GM19324 (cell line): ENCODE results near the gene DLGAP1.

Experiments used
- ATAC-seq: cut with Tn5 transposase; IDR thresholded peaks from one replicate; pipeline ENCODE4 v1.9.1; 2021; ENCODE audit warnings: mild to moderate bottlenecking, moderate library complexity; ENCODE audit not compliant: unreplicated experiment, low FRiP score

DLGAP1 gene

GRCh38 chr18:3914109-3914508, 541.0 kb downstream of the DLGAP1 start:
- no peak for ATAC-seq

GRCh38 chr18:3912705-3913104, 542.4 kb downstream of the DLGAP1 start:
- no peak for ATAC-seq

GRCh38 chr18:3911413-3911812, 543.7 kb downstream of the DLGAP1 start:
- no peak for ATAC-seq

- ATAC-seq: no peak
These were observed 544.6 kb downstream of the DLGAP1 start for GRCh38 chr18:3910512-3910911.

GRCh38 chr18:3907955-3908354, 547.2 kb downstream of the DLGAP1 start:
- ATAC-seq: no peak

GRCh38 chr18:3906116-3906750, 548.9 kb downstream of the DLGAP1 start:
- no peak for ATAC-seq

- ATAC-seq: no peak
These were observed 551.8 kb downstream of the DLGAP1 start for GRCh38 chr18:3903337-3903736.

GRCh38 chr18:3902676-3903075, 552.4 kb downstream of the DLGAP1 start:
- no peak for ATAC-seq

GRCh38 chr18:3901811-3902210, 553.3 kb downstream of the DLGAP1 start:
- no peak for ATAC-seq

GRCh38 chr18:3901042-3901441, 554.1 kb downstream of the DLGAP1 start:
- no peak for ATAC-seq

- no peak for ATAC-seq
These were observed 554.8 kb downstream of the DLGAP1 start for GRCh38 chr18:3900327-3900726.

GRCh38 chr18:3898861-3899613, 556.1 kb downstream of the DLGAP1 start:
- ATAC-seq: no peak

GRCh38 chr18:3892152-3892551, 563.0 kb downstream of the DLGAP1 start:
- ATAC-seq: no peak

- ATAC-seq: no peak
These were observed 563.9 kb downstream of the DLGAP1 start for GRCh38 chr18:3891245-3891644.

GRCh38 chr18:3889803-3890202, 565.3 kb downstream of the DLGAP1 start:
- ATAC-seq: no peak

GRCh38 chr18:3889121-3889520, 566.0 kb downstream of the DLGAP1 start:
- ATAC-seq: no peak

- no peak for ATAC-seq
These were observed 568.4 kb downstream of the DLGAP1 start for GRCh38 chr18:3886575-3887322.

GRCh38 chr18:3885209-3885792, 569.8 kb downstream of the DLGAP1 start:
- ATAC-seq: no peak

GRCh38 chr18:3879836-3880120, 575.3 kb downstream of the DLGAP1 start:
- no peak for ATAC-seq

- ATAC-seq: no peak
These were observed 575.8 kb downstream of the DLGAP1 start for GRCh38 chr18:3879114-3879835.

GRCh38 chr18:3878401-3878800, 576.7 kb downstream of the DLGAP1 start:
- no peak for ATAC-seq
